AG04449 (cell line): ENCODE data around the gene LGALS3.

Experiments
- CTCF ChIA-PET: fragments of 350-600 bp; formaldehyde crosslinking; extraction: SDS; loops from one replicate; lab custom pipeline; 2021; ENCODE audit warnings: antibody characterized with exemption; lab: Yijun Ruan, JAX
- POLR2A ChIA-PET: fragments of 400-600, 350-600 bp; formaldehyde crosslinking; extraction: SDS; loops from one replicate; lab custom pipeline; 2020; ENCODE audit warnings: antibody characterized with exemption, inconsistent platforms; lab: Yijun Ruan, JAX
- DNase-seq: peaks from one replicate; pipeline ENCODE4 v3.0.0-alpha.2; 2010; ENCODE audit warnings: low read depth, low spot score
- H3K4me3 ChIP-seq: 2 replicates; pipeline ENCODE4 v1.5.1; 2011; ENCODE audit warnings: low read depth, mild to moderate bottlenecking, control low read depth, low read length
- CTCF ChIP-seq: IDR thresholded peaks from one replicate; pipeline ENCODE4 v1.5.1; 2011; ENCODE audit warnings: mild to moderate bottlenecking, moderate library complexity, low read length, control low read depth, inconsistent platforms; ENCODE audit not compliant: insufficient read depth; ENCODE audit errors: missing control alignments

Gene LGALS3

GRCh38 chr14:55102141-55102621, 26.9 kb upstream of the LGALS3 start:
- POLR2A ChIA-PET = interaction anchor here (0.6 to 2.2 kb wide), 5 partner anchors 8 to 327 kb away, joined by 3 to 11 read pairs (median 8); partner anchors contain the start of gene LGALS3
- TF ChIP-seq CTCF = no peak

GRCh38 chr14:55103005-55103640, 25.9 kb upstream of the LGALS3 start:
- ChIA-PET CTCF (interaction anchor here (0.7 to 2.6 kb wide), 12 partner anchors 8 to 53 kb away, joined by 3 to 16 read pairs (median 3); partner anchors contain the start of gene MAPK1IP1L), POLR2A (interaction anchor here (0.6 to 2.2 kb wide), 7 partner anchors 9 to 328 kb away, joined by 3 to 11 read pairs (median 5); partner anchors contain the start of genes LGALS3, SOCS4 and WDHD1)
- peak overlapping the region; percentile 12; the same call in 1 of the 2 replicates for H3K4me3 ChIP-seq
- TF ChIP-seq CTCF = no peak
- peak; percentile 76 for DNase-seq

More at GRCh38 chr14:55102141-55102621, 26.9 kb upstream of the LGALS3 start:
- peak; percentile 98 for DNase-seq
- no peak overlapping the region for H3K4me3 ChIP-seq
- CTCF ChIA-PET = interaction anchor here (0.7 to 2.6 kb wide), 8 partner anchors 8 to 59 kb away, joined by 3 to 16 read pairs (median 4); partner anchors contain the start of gene MAPK1IP1L

GRCh38 chr14:55103971-55104954, 24.8 kb upstream of the LGALS3 start:
- CTCF ChIA-PET = interaction anchor here (1.0 to 2.6 kb wide), 9 partner anchors 8 to 53 kb away, joined by 3 to 16 read pairs (median 3); partner anchors contain the start of gene MAPK1IP1L
- POLR2A ChIA-PET = interaction anchor here (1.1 to 2.2 kb wide), 3 partner anchors 10 to 19 kb away, joined by 3 to 9 read pairs (median 8); no protein-coding TSS in a partner anchor
- DNase-seq = no peak
- TF ChIP-seq CTCF = no peak
- no peak overlapping the region for H3K4me3 ChIP-seq

- ChIA-PET POLR2A (no interaction called here), CTCF (interaction anchor here (1.1 to 1.7 kb wide), 3 partner anchors 11 to 55 kb away, joined by 4 to 7 read pairs (median 5); partner anchors contain the start of gene MAPK1IP1L)
- no peak overlapping the region for H3K4me3 ChIP-seq
- no peak for DNase-seq
- no peak for TF ChIP-seq CTCF
These were observed 23.1 kb upstream of the LGALS3 start for GRCh38 chr14:55105991-55106390.

- CTCF ChIA-PET = interaction anchor here (0.9 to 2.1 kb wide), 6 partner anchors 16 to 319 kb away, joined by 3 to 6 read pairs (median 3); partner anchors contain the start of gene MAPK1IP1L
- H3K4me3 ChIP-seq = 0 out of 2 replicates have a peak overlapping the region, but pooled peaks have one; percentile 12
- POLR2A ChIA-PET = interaction anchor here (0.8 to 1.5 kb wide), 7 partner anchors 8 to 36 kb away, joined by 3 to 6 read pairs (median 4); partner anchors contain the start of gene LGALS3
- peak; percentile 83 for DNase-seq
- no peak for TF ChIP-seq CTCF
These were observed 21.1 kb upstream of the LGALS3 start for GRCh38 chr14:55107766-55108554.
